Measurements from ENCODE around the gene SGCD.

The SGCD gene

DNA sequence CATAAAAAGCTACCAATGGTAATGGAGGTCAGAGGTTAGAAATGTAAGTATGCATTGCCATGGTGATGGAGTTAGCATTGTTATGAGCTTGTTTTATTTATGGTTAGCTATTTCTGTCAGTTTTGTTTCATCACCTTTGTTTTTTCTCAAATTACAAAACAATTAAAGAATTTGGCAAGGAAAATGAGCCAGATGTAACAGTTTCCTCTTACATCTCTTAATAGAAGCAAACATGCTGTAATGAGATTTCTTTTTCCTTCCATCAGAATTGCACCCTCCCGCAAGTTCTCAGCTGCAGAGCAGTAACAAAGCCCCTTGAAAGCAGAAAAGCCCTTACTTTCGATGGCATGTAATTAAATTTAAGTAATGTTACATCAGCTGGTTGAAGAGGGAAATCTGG is 233.0 kb downstream of the SGCD start:
- Histone ChIP-seq H3K4me1 (ENCODE audit: control insufficient read depth, low read depth, low read length) (no peaks in the 10 kb centered on the region), H2BK120ac (ENCODE audit: low read depth, low read length) (no peak overlapping the region), H3K56ac (ENCODE audit: low read length) (no peak overlapping the region), H2AK5ac (ENCODE audit: low read length) (no peak overlapping the region), H4K8ac (ENCODE audit: low read depth, low read length) (no peak overlapping the region), H4K5ac (ENCODE audit: low read length) (no peak overlapping the region), H3K23ac (ENCODE audit: low read length) (no peak overlapping the region), H3K4ac (ENCODE audit: low read depth, low read length) (no peak overlapping the region), H3K36me3 (ENCODE audit: control insufficient read depth, insufficient read depth, low read length) (no peaks in the 10 kb centered on the region), H3K4me2 (ENCODE audit: low read length) (no peak overlapping the region), H3K9ac (ENCODE audit: low read length) (no peak overlapping the region), H3K4me3 (ENCODE audit: low read length) (no peak overlapping the region), H3K79me1 (ENCODE audit: low read length) (no peaks in the 10 kb centered on the region), H2BK5ac (ENCODE audit: low read length) (no peak overlapping the region), H3K18ac (ENCODE audit: low read length) (no peak overlapping the region), H3K79me2 (ENCODE audit: control insufficient read depth, insufficient read depth, low read length) (no peaks in the 10 kb centered on the region), H3K27me3 (ENCODE audit: insufficient read depth, low read length, poor library complexity) (no peaks in the 10 kb centered on the region), H3K27ac (ENCODE audit: low read depth, low read length) (no peak overlapping the region), H2BK15ac (replicated peaks; ENCODE audit: low read depth) (no peak overlapping the region)
- WGBS (ENCODE audit: extremely low coverage, insufficient coverage, low lambda C conversion rate), result no CpG with 5 or more reads among the region's 2 CpGs
- DNase-seq, result no peak

DNA sequence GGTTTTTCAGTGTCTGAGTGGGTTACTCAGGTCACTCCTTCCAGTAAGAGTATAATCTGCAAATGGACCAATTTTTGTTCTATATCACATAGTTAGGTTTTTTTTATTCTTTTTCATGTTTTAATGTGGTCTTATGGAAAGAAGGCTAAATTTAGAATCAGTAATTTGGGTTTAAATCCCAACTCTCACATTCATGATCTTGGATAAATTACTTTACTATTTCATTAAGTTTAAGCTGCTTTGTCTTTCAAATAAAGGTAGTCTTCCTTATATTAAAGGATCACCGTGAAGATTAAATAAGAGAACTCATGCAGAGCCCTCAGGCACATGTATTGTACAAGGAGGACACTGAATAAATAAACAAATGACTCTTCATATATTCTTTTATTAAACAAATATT is 234.7 kb downstream of the SGCD start:
- no peak overlapping the region for H2BK15ac ChIP-seq (replicated peaks; ENCODE audit: low read depth)
- no peak overlapping the region for H3K18ac ChIP-seq (ENCODE audit: low read length)
- H3K79me2 ChIP-seq (ENCODE audit: control insufficient read depth, insufficient read depth, low read length), result no peaks in the 10 kb centered on the region
- no peak for DNase-seq
- no peak overlapping the region for H3K9ac ChIP-seq (ENCODE audit: low read length)
- H3K36me3 ChIP-seq (ENCODE audit: control insufficient read depth, insufficient read depth, low read length), result no peaks in the 10 kb centered on the region
- no peak overlapping the region for H4K5ac ChIP-seq (ENCODE audit: low read length)
- H2AK5ac ChIP-seq (ENCODE audit: low read length), result no peak overlapping the region
- no peaks in the 10 kb centered on the region for H3K79me1 ChIP-seq (ENCODE audit: low read length)
- H3K23ac ChIP-seq (ENCODE audit: low read length), result no peak overlapping the region
- no peak overlapping the region for H3K4me2 ChIP-seq (ENCODE audit: low read length)
- H4K8ac ChIP-seq (ENCODE audit: low read depth, low read length), result no peak overlapping the region
- H3K27me3 ChIP-seq (ENCODE audit: insufficient read depth, low read length, poor library complexity), result no peaks in the 10 kb centered on the region
- H3K27ac ChIP-seq (ENCODE audit: low read depth, low read length), result no peak overlapping the region
- H3K4ac ChIP-seq (ENCODE audit: low read depth, low read length), result no peak overlapping the region
- no peak overlapping the region for H3K4me3 ChIP-seq (ENCODE audit: low read length)
- WGBS (ENCODE audit: extremely low coverage, insufficient coverage, low lambda C conversion rate), result no CpG with 5 or more reads among the region's 1 CpG
- H3K4me1 ChIP-seq (ENCODE audit: control insufficient read depth, low read depth, low read length), result no peaks in the 10 kb centered on the region
- H2BK5ac ChIP-seq (ENCODE audit: low read length), result no peak overlapping the region
- no peak overlapping the region for H2BK120ac ChIP-seq (ENCODE audit: low read depth, low read length)
- H3K56ac ChIP-seq (ENCODE audit: low read length), result no peak overlapping the region

DNA sequence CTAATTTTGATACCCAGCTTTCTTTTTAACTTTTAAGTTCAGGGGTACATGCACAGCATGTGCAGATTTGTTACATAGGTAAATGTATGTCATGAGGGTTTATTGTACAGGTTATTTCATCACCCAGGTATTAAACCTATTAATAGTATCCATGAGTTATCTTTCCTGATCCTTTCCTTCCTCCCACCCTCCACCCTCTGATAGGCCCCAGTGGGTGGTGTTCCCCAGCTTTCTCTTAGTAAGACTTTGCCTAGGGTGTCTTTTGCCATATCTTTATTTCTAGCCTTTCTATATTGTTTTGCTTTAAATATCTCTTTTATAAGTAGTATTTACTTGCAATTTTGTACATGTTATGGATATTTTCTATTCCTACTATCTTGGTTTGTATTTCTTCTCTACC is 243.7 kb downstream of the SGCD start:
- DNase-seq, result no peak
- Histone ChIP-seq H3K4me3 (ENCODE audit: low read length) (no peak overlapping the region), H3K4ac (ENCODE audit: low read depth, low read length) (no peak overlapping the region)

DNA sequence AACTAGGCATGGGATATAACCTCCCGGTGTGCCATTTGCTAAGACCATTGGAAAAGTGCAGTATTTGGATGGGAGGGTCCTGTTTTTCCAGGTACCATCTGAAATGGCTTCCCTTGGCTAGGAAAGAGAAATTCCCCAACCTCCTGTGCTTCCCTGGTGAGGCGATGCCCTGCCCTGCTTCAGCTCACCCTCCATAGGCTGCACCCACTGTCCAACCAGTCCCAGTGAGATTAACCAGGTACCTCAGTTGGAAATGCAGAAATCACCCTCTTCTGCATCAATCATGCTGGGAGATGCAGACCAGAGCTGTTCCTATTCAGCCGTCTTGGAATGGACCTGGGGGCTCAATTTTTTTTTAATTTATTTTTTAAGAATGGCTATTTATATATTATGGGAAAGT is 254.8 kb downstream of the SGCD start:
- Histone ChIP-seq H3K4ac (ENCODE audit: low read depth, low read length) (no peak overlapping the region), H2BK120ac (ENCODE audit: low read depth, low read length) (no peak overlapping the region)

More for the DNA sequence above, 243.7 kb downstream of the SGCD start:
- Histone ChIP-seq H3K27me3 (ENCODE audit: insufficient read depth, low read length, poor library complexity) (no peaks in the 10 kb centered on the region), H2BK5ac (ENCODE audit: low read length) (no peak overlapping the region), H2BK120ac (ENCODE audit: low read depth, low read length) (no peak overlapping the region), H2BK15ac (replicated peaks; ENCODE audit: low read depth) (no peak overlapping the region), H3K18ac (ENCODE audit: low read length) (no peak overlapping the region), H3K56ac (ENCODE audit: low read length) (no peak overlapping the region), H3K36me3 (ENCODE audit: control insufficient read depth, insufficient read depth, low read length) (no peaks in the 10 kb centered on the region), H2AK5ac (ENCODE audit: low read length) (no peak overlapping the region), H4K8ac (ENCODE audit: low read depth, low read length) (no peak overlapping the region), H3K79me2 (ENCODE audit: control insufficient read depth, insufficient read depth, low read length) (no peaks in the 10 kb centered on the region), H3K79me1 (ENCODE audit: low read length) (no peaks in the 10 kb centered on the region), H3K9ac (ENCODE audit: low read length) (no peak overlapping the region), H3K4me1 (ENCODE audit: control insufficient read depth, low read depth, low read length) (no peaks in the 10 kb centered on the region), H3K23ac (ENCODE audit: low read length) (no peak overlapping the region), H3K4me2 (ENCODE audit: low read length) (no peak overlapping the region), H3K27ac (ENCODE audit: low read depth, low read length) (no peak overlapping the region), H4K5ac (ENCODE audit: low read length) (no peak overlapping the region)

DNA sequence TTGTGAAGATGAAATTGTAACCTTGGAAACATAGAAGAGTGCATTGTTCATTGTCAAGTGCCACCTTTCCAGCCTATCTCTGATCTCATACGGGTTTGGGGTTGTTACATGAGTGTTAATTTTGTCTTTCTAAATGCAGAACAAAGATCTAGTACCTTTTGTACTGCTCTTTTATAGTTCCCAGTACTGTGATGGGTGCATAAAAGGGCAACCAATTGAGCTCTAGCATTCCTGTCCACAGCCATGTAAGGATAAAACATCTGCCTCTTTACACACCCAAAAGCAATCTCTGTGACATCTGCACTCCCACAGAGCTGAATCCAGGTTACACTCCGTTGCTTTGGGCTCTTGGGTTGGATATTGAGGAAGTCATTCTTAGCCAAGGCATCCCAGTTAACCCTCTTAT is 255.2 kb downstream of the SGCD start:
- Histone ChIP-seq H2AK5ac (ENCODE audit: low read length) (no peak overlapping the region), H3K27ac (ENCODE audit: low read depth, low read length) (no peak overlapping the region)

More for the DNA sequence above, 254.8 kb downstream of the SGCD start:
- H3K4me2 ChIP-seq (ENCODE audit: low read length), result no peak overlapping the region
- H3K9ac ChIP-seq (ENCODE audit: low read length), result no peak overlapping the region
- H3K56ac ChIP-seq (ENCODE audit: low read length), result no peak overlapping the region
- H4K8ac ChIP-seq (ENCODE audit: low read depth, low read length), result no peak overlapping the region
- no peak overlapping the region for H2BK15ac ChIP-seq (replicated peaks; ENCODE audit: low read depth)
- WGBS (ENCODE audit: extremely low coverage, insufficient coverage, low lambda C conversion rate), result no CpG with 5 or more reads among the region's 3 CpGs
- H3K79me2 ChIP-seq (ENCODE audit: control insufficient read depth, insufficient read depth, low read length), result no peaks in the 10 kb centered on the region
- no peaks in the 10 kb centered on the region for H3K27me3 ChIP-seq (ENCODE audit: insufficient read depth, low read length, poor library complexity)
- H3K27ac ChIP-seq (ENCODE audit: low read depth, low read length), result no peak overlapping the region
- H3K36me3 ChIP-seq (ENCODE audit: control insufficient read depth, insufficient read depth, low read length), result no peaks in the 10 kb centered on the region
- no peaks in the 10 kb centered on the region for H3K4me1 ChIP-seq (ENCODE audit: control insufficient read depth, low read depth, low read length)
- no peak overlapping the region for H2BK5ac ChIP-seq (ENCODE audit: low read length)
- no peak for DNase-seq
- no peak overlapping the region for H3K4me3 ChIP-seq (ENCODE audit: low read length)
- H2AK5ac ChIP-seq (ENCODE audit: low read length), result no peak overlapping the region
- no peak overlapping the region for H3K18ac ChIP-seq (ENCODE audit: low read length)
- no peaks in the 10 kb centered on the region for H3K79me1 ChIP-seq (ENCODE audit: low read length)
- no peak overlapping the region for H4K5ac ChIP-seq (ENCODE audit: low read length)
- no peak overlapping the region for H3K23ac ChIP-seq (ENCODE audit: low read length)

DNA sequence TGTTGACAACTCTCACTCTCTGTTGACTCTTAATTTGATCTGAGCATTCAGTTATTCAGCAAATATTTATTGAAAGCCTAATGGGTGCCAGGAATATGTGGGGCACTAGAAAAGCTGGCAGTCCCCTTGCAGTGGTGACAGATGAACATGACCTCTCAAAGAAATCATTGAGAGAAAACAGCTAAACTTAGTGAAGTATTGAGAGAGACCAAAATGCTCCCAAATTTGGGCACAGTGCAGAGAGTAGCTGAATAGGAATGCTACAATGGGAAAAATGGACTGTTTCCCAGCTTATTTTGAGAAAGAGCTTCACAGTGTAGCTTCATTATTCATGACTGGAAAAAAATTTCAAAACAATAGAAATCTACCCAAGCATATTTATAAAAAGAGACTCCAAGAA is 257.9 kb downstream of the SGCD start:
- H2AK5ac ChIP-seq (ENCODE audit: low read length), result no peak overlapping the region
- no peak overlapping the region for H3K27ac ChIP-seq (ENCODE audit: low read depth, low read length)
- no peaks in the 10 kb centered on the region for H3K4me1 ChIP-seq (ENCODE audit: control insufficient read depth, low read depth, low read length)
- no peak overlapping the region for H3K18ac ChIP-seq (ENCODE audit: low read length)
- H3K36me3 ChIP-seq (ENCODE audit: control insufficient read depth, insufficient read depth, low read length), result no peaks in the 10 kb centered on the region
- H3K79me2 ChIP-seq (ENCODE audit: control insufficient read depth, insufficient read depth, low read length), result no peaks in the 10 kb centered on the region
- no peak overlapping the region for H2BK15ac ChIP-seq (replicated peaks; ENCODE audit: low read depth)
- no peak overlapping the region for H3K4ac ChIP-seq (ENCODE audit: low read depth, low read length)
- no peak for DNase-seq
- no peaks in the 10 kb centered on the region for H3K27me3 ChIP-seq (ENCODE audit: insufficient read depth, low read length, poor library complexity)
- H2BK120ac ChIP-seq (ENCODE audit: low read depth, low read length), result no peak overlapping the region
- no peak overlapping the region for H3K4me3 ChIP-seq (ENCODE audit: low read length)
- H3K56ac ChIP-seq (ENCODE audit: low read length), result no peak overlapping the region
- H3K4me2 ChIP-seq (ENCODE audit: low read length), result no peak overlapping the region
- no peak overlapping the region for H4K5ac ChIP-seq (ENCODE audit: low read length)
- no peak overlapping the region for H2BK5ac ChIP-seq (ENCODE audit: low read length)
- H3K23ac ChIP-seq (ENCODE audit: low read length), result no peak overlapping the region
- no peak overlapping the region for H4K8ac ChIP-seq (ENCODE audit: low read depth, low read length)
- no peaks in the 10 kb centered on the region for H3K79me1 ChIP-seq (ENCODE audit: low read length)
- H3K9ac ChIP-seq (ENCODE audit: low read length), result no peak overlapping the region

More for the DNA sequence above, 255.2 kb downstream of the SGCD start:
- Histone ChIP-seq H3K79me2 (ENCODE audit: control insufficient read depth, insufficient read depth, low read length) (no peaks in the 10 kb centered on the region), H3K23ac (ENCODE audit: low read length) (no peak overlapping the region), H3K4ac (ENCODE audit: low read depth, low read length) (no peak overlapping the region), H2BK15ac (replicated peaks; ENCODE audit: low read depth) (no peak overlapping the region), H3K36me3 (ENCODE audit: control insufficient read depth, insufficient read depth, low read length) (no peaks in the 10 kb centered on the region), H3K27me3 (ENCODE audit: insufficient read depth, low read length, poor library complexity) (no peaks in the 10 kb centered on the region), H3K4me2 (ENCODE audit: low read length) (no peak overlapping the region), H3K4me1 (ENCODE audit: control insufficient read depth, low read depth, low read length) (no peaks in the 10 kb centered on the region), H4K8ac (ENCODE audit: low read depth, low read length) (no peak overlapping the region), H3K79me1 (ENCODE audit: low read length) (no peaks in the 10 kb centered on the region), H2BK5ac (ENCODE audit: low read length) (no peak overlapping the region), H3K4me3 (ENCODE audit: low read length) (no peak overlapping the region), H3K9ac (ENCODE audit: low read length) (no peak overlapping the region), H4K5ac (ENCODE audit: low read length) (no peak overlapping the region), H2BK120ac (ENCODE audit: low read depth, low read length) (no peak overlapping the region), H3K18ac (ENCODE audit: low read length) (no peak overlapping the region), H3K56ac (ENCODE audit: low read length) (no peak overlapping the region)
- no peak for DNase-seq
- WGBS (ENCODE audit: extremely low coverage, insufficient coverage, low lambda C conversion rate), result no CpG with 5 or more reads among the region's 2 CpGs
